Measurements from ENCODE around the gene SNX7.
A peak's percentile ranks its signal among the peaks of the same experiment; 100 is the strongest.

SNX7 gene

DNA sequence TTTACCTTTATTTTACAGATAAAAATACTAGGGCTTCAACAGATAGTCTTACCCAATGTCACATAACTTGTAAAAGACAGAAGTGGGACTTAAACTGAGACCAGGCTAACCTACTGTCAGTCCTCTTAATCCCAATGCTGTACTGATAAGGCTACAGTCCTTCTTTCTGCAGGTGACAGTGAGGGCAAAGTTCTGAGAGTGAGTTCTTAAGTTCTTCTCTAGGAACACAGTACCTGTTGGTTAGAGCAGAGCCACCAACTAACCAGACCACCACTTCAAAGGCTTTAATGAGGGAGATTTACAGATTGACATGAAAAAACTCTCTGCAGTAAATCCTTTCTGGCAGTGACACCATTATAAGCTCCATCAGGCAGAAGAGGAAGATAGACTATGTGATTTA lies 74.2 kb downstream of the SNX7 start:
- TF ChIP-seq CTCF (conservative IDR thresholded peaks at IDR 0.05; ENCODE audit: low read depth, low read length), result no peak
- no peak for DNase-seq (ENCODE audit: low read depth)
- H3K4me3 ChIP-seq (ENCODE audit: low read length), result no peak overlapping the region

DNA sequence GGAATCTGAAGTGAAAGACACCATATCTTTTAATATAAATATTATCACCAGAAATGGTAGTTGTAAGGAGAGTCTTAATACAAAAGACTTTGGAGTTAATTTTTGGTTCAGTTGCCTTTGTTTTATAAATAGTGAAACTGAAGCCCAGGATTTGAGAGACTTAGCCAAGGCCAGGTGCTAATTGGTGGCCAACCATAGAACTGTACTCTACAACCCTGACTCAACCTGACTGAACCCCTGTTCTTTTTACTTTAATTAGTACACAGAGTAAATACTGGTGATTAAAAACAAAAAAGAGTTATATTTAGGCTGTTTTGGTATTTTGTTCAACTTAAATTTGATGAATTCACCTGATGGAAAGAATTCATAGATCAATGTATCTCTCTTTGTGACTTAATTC lies 76.3 kb downstream of the SNX7 start:
- DNase-seq (ENCODE audit: low read depth), result no peak
- TF ChIP-seq CTCF (conservative IDR thresholded peaks at IDR 0.05; ENCODE audit: low read depth, low read length), result no peak
- H3K4me3 ChIP-seq (ENCODE audit: low read length), result no peak overlapping the region

GRCh38 chr1:98739762-98740161 lies 78.2 kb downstream of the SNX7 start:
- DNase-seq (ENCODE audit: low read depth), result no peak
- no peak overlapping the region for H3K4me3 ChIP-seq (ENCODE audit: low read length)
- TF ChIP-seq CTCF (conservative IDR thresholded peaks at IDR 0.05; ENCODE audit: low read depth, low read length), result no peak

DNA sequence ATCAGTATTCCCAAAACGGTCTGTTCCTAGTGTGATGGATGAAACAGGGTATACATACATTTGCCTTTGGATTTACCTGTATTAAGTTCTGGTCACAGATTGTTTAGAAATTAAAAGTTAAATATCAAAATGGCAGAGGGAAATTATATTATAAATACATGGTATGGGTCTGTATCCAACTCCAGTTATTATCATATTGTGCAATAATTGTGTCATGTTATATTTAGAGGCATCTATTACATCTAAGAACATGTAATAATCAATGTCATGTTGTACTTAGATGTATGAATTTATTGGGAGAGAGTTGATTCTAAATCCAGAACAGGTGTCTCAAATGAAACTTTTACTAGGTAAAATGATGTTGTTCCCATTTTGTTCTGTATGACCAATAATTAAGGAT lies 79.6 kb downstream of the SNX7 start:
- no peak for DNase-seq (ENCODE audit: low read depth)
- H3K4me3 ChIP-seq (ENCODE audit: low read length), result no peak overlapping the region
- no peak for TF ChIP-seq CTCF (conservative IDR thresholded peaks at IDR 0.05; ENCODE audit: low read depth, low read length)

GRCh38 chr1:98749152-98749756 lies 87.7 kb downstream of the SNX7 start:
- H3K4me3 ChIP-seq (ENCODE audit: low read length), result no peak overlapping the region
- peak; percentile 43 for TF ChIP-seq CTCF (conservative IDR thresholded peaks at IDR 0.05; ENCODE audit: low read depth, low read length)
- no peak for DNase-seq (ENCODE audit: low read depth)

- TF ChIP-seq CTCF (conservative IDR thresholded peaks at IDR 0.05; ENCODE audit: low read depth, low read length), result no peak
- DNase-seq (ENCODE audit: low read depth), result no peak
- H3K4me3 ChIP-seq (ENCODE audit: low read length), result no peak overlapping the region
Observed at GRCh38 chr1:98754176-98754575, 92.7 kb downstream of the SNX7 start.

- DNase-seq (ENCODE audit: low read depth), result no peak
- no peak overlapping the region for H3K4me3 ChIP-seq (ENCODE audit: low read length)
- TF ChIP-seq CTCF (conservative IDR thresholded peaks at IDR 0.05; ENCODE audit: low read depth, low read length), result peak; percentile 26
Observed at GRCh38 chr1:98761219-98761865, 99.8 kb downstream of the SNX7 start.

Measured in retinal pigment epithelial cell (primary cell).